CD4-positive, alpha-beta T cell treated with Interleukin-17A for 1 hour (primary cell): ENCODE measurements around the gene ZNF888.
"Not testable (repeated sequence)": the region's sequence is repeated elsewhere in the genome, so short reads cannot be mapped to it uniquely, and the experiment has no call there.

Experiments used
- DNase-seq: peaks from one replicate; pipeline ENCODE4 v3.0.0-alpha.2; 2020

The ZNF888 gene

GRCh38 chr19:52922841-52923777 is at the start of gene ZNF888:
Gene ZNF888 (minus strand): TSS chr19:52923428. CDS start chr19:52917873, 5,555 bp downstream.
- peak; percentile 92 for DNase-seq

GRCh38 chr19:52967772-52968171 is 44.5 kb upstream of the ZNF888 start:
- DNase-seq: no peak

GRCh38 chr19:52963247-52963618 is 40.0 kb upstream of the ZNF888 start:
- DNase-seq: no peak

GRCh38 chr19:52962394-52963246 is 39.4 kb upstream of the ZNF888 start, which contains the start of gene ZNF816:
Gene ZNF816 (minus strand): TSS chr19:52962881. CDS start chr19:52956089, 6,792 bp downstream.
- DNase-seq: peak; percentile 98

GRCh38 chr19:52961981-52962380 is 38.8 kb upstream of the ZNF888 start:
- no peak for DNase-seq

GRCh38 chr19:52959613-52960295 is 36.5 kb upstream of the ZNF888 start:
- DNase-seq: no peak

GRCh38 chr19:52957591-52957990 is 34.4 kb upstream of the ZNF888 start:
- no peak for DNase-seq

GRCh38 chr19:52956917-52957316 is 33.7 kb upstream of the ZNF888 start:
- DNase-seq: no peak

GRCh38 chr19:52949422-52949821 is 26.2 kb upstream of the ZNF888 start:
- no peak for DNase-seq

GRCh38 chr19:52948025-52948770 is 25.0 kb upstream of the ZNF888 start:
- DNase-seq: no peak

- no peak for DNase-seq
These were observed 23.4 kb upstream of the ZNF888 start for GRCh38 chr19:52946322-52947310.

GRCh38 chr19:52945652-52946321 is 22.6 kb upstream of the ZNF888 start:
- DNase-seq: no peak

- not testable (repeated sequence) for DNase-seq
These were observed 21.7 kb upstream of the ZNF888 start for GRCh38 chr19:52944703-52945493.

GRCh38 chr19:52943884-52944643 is 20.8 kb upstream of the ZNF888 start:
- DNase-seq: no peak

GRCh38 chr19:52943134-52943883 is 20.1 kb upstream of the ZNF888 start:
- DNase-seq: no peak

- peak; percentile 97 for DNase-seq
These were observed 19.3 kb upstream of the ZNF888 start for GRCh38 chr19:52942386-52943133.

- no peak for DNase-seq
These were observed 18.7 kb upstream of the ZNF888 start for GRCh38 chr19:52941941-52942385.
